Epithelial cell of umbilical artery (primary cell): ENCODE measurements around the gene LCLAT1. TPM values are rescaled to one million over a fixed set of nuclear protein-coding genes. Genes with fewer than 3 reads are reported as not detected.

Experiments used
- total RNA-seq: library from RNA; depleted of rRNA; stranded (reverse); fragments of >200 nt; gene quantifications from 2 replicates; pipeline ENCODE4 v1.2.3, GENCODE V29; 2014

The LCLAT1 gene
- total RNA-seq = 13.3 and 17.6 TPM in 2 replicates

DNA sequence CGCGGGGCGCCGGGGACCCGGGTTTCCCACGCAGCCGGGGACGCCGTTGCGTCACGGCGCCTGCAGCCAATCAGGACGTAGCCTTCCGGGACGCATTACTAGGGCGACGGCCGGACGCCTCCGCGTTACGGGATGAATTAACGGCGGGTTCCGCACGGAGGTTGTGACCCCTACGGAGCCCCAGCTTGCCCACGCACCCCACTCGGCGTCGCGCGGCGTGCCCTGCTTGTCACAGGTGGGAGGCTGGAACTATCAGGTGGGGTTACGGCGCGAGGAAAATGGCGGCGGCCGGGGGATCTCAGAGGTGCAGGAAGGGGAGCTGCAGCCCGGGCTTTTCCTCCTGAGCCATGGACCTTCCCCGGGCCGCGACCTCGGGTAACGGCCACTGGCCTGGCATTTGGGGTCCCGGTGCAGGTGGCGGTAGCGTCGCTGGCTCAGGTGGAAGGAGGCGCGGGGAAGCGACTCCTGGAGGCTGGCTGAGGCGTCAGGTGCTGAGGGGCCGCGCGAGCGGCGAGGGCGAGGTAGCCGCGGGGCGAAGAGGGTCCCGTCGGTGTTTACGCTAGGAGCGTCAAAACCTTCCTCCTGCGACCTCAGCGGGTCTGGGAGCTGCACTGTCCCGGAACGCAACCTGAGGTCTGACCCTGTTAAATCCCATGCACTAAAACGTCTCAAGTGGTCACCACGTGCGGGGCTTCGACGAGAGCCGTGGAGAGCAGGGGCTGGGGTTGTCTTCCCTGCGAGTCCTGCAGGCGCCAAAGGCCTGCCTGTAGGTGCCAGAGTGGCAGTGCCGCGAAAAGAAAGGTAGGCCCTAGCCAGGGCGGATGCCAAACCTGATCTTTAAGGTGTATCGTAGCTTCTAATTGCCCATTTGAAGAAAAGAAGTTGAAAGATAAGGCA lies at the start of gene LCLAT1:
TSS of gene LCLAT1 (plus strand) at position 98 of the 897 bp plus-strand sequence. CDS start 78,345 bp downstream, outside the sequence.

Other genes with a start within 250 kb of the LCLAT1 start
- gene LBH, start 215.7 kb upstream of the LCLAT1 start, total RNA-seq = 1.1 and 15.6 TPM in 2 replicates